Testis (tissue), 3 donors: ENCODE measurements around the gene TNS3. TPM values are rescaled to one million over a fixed set of nuclear protein-coding genes. Genes with fewer than 3 reads are reported as not detected.

Experiments used
- DNase-seq: peaks from one replicate; pipeline ENCODE4 v3.0.0-alpha.2; 2019
- H3K27ac ChIP-seq, 2 donors: fragments of 200-600 bp; sonication (generic); one replicate each; pipeline ENCODE4 v1.5.1; 2019
- H3K27me3 ChIP-seq: fragments of 200-600 bp; sonication (generic); one replicate; pipeline ENCODE4 v1.5.1; 2019
- H3K36me3 ChIP-seq: fragments of 200-600 bp; sonication (generic); one replicate; pipeline ENCODE4 v1.5.1; 2017; ENCODE audit warnings: low read depth; ENCODE audit errors: missing control alignments
- H3K4me1 ChIP-seq: fragments of 200-600 bp; sonication (generic); one replicate; pipeline ENCODE4 v1.5.1; 2019
- H3K4me3 ChIP-seq, 2 donors: fragments of 200-600 bp; sonication (generic); one replicate each; pipeline ENCODE4 v1.5.1; 2017 to 2019
- H3K9me3 ChIP-seq: fragments of 200-600 bp; sonication (generic); one replicate; pipeline ENCODE4 v1.5.1; 2017
- POLR2A ChIP-seq: fragments of 450-650 bp; IDR thresholded peaks from one replicate; pipeline ENCODE4 v1.6.1; 2017; ENCODE audit warnings: antibody characterized with exemption, mild to moderate bottlenecking, moderate library complexity
- WGBS, 2 donors: methylation state at CpG; one replicate each; pipeline ENCODE4 v1.1.5; 2018; 5-methylcytosine and 5-hydroxymethylcytosine counted together
- intact Hi-C: fragments of 100-400 bp; cut with DNase I; formaldehyde crosslinking; loops from one replicate; pipeline ENCODE4 v1.15.1; 2023; ENCODE audit warnings: low total_unique reads
- polyA plus RNA-seq: library from polyadenylated mRNA; stranded (reverse); fragments of 350-450 nt; fragmentation: Illumina TruSeq; extraction: RNeasy Lipid Tissue Mini Kit (QIAGEN cat#74804); gene quantifications from one replicate; pipeline ENCODE4 v1.2.3, GENCODE V29; 2014; ENCODE audit warnings: low read depth, low replicate concordance; ENCODE audit not compliant: insufficient read depth
- total RNA-seq, 2 donors: library from RNA; depleted of rRNA; stranded (reverse); fragments of >200 nt; gene quantifications; one replicate each; pipeline ENCODE4 v1.2.3, GENCODE V29; 2016
- TF ChIP-seq, protein P1 (sequence below), 3 experiments: fragments of 450-650 bp in 2 of 3; fragments of 200-600 bp in 1 of 3; sonication (generic) in 1 of 3; IDR thresholded peaks; one replicate each; pipeline ENCODE4 v1.5.1; 2016 to 2019; ENCODE audit warnings: antibody characterized with exemption in 3 of 3, mild to moderate bottlenecking in 2 of 3, moderate library complexity in 1 of 3

Gene TNS3
- total and polyA plus RNA-seq, 3 donors from 2014 or later: 28.5 to 93.5 (median 60.0) TPM

DNA sequence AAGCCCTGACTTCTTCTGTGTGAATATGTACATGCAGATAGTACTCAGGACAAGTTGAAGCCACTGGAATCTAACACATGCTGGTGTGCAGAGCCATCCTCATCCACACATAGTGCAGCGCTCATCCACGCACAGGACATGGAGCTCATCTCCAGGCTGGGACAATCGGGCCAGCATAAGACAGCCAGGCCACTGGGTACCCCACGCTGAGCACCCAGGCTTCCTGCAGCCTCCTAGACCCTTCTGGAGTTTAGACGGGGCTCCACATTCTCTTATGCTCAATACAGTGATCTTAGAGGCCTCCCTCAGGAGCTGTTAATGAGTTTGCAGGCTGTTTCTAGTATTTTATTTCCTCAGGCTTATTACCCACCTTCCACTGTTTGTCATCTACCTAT lies 238.9 kb downstream of the TNS3 start:
- Histone ChIP-seq H3K4me1 (no peaks in the 10 kb centered on the region), H3K27me3 (no peaks in the 10 kb centered on the region), H3K36me3 (no peaks in the 10 kb centered on the region), H3K27ac (no peak overlapping the region), H3K9me3 (no peaks in the 10 kb centered on the region), H3K4me3 (no peak overlapping the region)
- no peak for DNase-seq
- TF ChIP-seq, protein P1, sequence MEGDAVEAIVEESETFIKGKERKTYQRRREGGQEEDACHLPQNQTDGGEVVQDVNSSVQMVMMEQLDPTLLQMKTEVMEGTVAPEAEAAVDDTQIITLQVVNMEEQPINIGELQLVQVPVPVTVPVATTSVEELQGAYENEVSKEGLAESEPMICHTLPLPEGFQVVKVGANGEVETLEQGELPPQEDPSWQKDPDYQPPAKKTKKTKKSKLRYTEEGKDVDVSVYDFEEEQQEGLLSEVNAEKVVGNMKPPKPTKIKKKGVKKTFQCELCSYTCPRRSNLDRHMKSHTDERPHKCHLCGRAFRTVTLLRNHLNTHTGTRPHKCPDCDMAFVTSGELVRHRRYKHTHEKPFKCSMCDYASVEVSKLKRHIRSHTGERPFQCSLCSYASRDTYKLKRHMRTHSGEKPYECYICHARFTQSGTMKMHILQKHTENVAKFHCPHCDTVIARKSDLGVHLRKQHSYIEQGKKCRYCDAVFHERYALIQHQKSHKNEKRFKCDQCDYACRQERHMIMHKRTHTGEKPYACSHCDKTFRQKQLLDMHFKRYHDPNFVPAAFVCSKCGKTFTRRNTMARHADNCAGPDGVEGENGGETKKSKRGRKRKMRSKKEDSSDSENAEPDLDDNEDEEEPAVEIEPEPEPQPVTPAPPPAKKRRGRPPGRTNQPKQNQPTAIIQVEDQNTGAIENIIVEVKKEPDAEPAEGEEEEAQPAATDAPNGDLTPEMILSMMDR (IDR thresholded peaks at IDR 0.05): no peak
- no peak for TF ChIP-seq POLR2A
- intact Hi-C loops: no loop called here
- 94 to 95% methylated on average over 5 of the region's 5 CpGs for WGBS, 2 donors

DNA sequence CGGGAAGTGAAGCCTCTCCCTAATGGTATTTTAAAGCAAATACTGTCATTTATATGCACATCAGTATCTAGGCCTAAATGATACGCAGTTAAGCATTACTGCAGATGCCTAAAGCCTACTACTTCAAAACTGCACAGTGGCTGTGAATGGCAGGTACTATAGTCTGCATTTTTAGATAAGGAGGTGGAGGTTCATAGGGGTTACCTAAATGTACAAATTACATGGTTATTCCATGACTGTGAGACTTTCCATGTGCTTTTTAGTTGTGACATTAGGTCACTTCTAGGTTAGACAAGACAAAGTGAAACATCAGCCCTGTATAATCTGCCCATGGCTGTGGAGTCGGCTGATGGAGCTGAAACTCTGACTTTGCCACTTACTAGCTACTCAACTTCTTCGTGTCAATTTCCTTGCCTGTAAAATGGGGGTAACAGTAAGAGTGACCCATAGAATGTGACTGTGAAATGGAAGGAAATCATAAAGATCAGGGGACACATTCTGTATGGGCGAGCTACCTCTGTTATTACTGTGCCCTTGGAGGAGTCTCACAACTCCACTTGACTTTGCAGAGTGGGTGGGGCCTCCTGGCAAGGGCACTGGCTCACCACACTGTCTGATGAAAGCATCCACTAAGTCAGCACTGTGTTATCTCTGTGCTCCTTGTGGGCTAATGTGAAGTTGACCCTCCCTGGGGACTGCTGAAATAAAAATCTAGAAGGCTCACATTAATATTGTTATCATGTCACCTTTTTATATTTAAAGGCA lies 239.4 kb downstream of the TNS3 start:
- intact Hi-C loops: no loop called here
- H3K4me3 ChIP-seq: no peak overlapping the region
- no peaks in the 10 kb centered on the region for H3K27me3 ChIP-seq
- no peak for DNase-seq
- H3K9me3 ChIP-seq: no peaks in the 10 kb centered on the region
- H3K36me3 ChIP-seq: no peaks in the 10 kb centered on the region
- TF ChIP-seq, protein P1 (IDR thresholded peaks at IDR 0.05): no peak
- no peak for TF ChIP-seq POLR2A
- no peak overlapping the region for H3K27ac ChIP-seq
- WGBS, 2 donors: 89 to 96% methylated on average over 5 of the region's 5 CpGs
- H3K4me1 ChIP-seq: no peaks in the 10 kb centered on the region

DNA sequence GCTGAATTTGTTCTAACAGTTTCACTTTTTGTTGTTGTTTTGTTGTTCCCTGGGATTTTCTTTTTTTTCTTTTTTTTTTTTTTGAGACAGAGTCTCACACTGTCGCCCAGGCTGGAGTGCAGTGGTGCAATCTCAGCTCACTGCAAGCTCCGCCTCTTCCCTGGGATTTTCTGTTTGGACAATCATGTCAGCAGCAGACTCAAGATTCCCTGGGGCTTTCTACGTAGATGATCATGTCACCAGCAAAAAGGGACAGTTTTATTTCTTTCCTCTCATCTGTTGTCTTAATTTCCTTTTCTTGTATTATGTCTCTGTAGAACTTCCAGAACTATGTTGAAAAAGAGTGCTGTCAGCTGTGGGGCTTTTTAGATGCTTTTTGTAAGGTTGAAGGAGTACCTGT lies 241.4 kb downstream of the TNS3 start:
- intact Hi-C loops: no loop called here
- 93 to 98% methylated on average over 3 of the region's 3 CpGs for WGBS, 2 donors
- Histone ChIP-seq H3K36me3 (no peaks in the 10 kb centered on the region), H3K4me3 (no peak overlapping the region), H3K4me1 (no peaks in the 10 kb centered on the region), H3K9me3 (no peaks in the 10 kb centered on the region), H3K27ac (no peak overlapping the region), H3K27me3 (no peaks in the 10 kb centered on the region)
- no peak for DNase-seq
- TF ChIP-seq POLR2A: no peak
- TF ChIP-seq, protein P1 (IDR thresholded peaks at IDR 0.05): no peak

DNA sequence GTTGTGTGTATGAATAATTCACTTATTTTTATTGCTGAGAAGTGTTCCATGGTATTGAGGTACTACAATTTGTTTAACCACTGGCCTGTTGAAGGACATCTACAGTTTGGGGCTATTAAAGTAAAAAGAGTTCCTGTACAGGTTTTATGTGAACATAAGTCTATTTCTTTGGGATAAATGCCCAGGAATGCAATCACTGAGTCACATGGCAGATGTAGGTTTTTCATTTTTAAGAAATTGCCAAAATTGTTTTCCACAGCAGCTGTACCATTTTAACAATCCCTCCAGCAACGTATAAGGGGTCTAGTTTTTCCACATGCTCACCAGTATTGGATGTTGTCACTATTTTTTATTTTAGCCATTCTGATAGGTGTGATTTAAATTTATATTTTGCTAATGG lies 243.9 kb downstream of the TNS3 start:
- WGBS, 2 donors: 85 to 86% methylated on average over 1 of the region's 1 CpG
- Histone ChIP-seq H3K4me1 (no peaks in the 10 kb centered on the region), H3K27me3 (no peaks in the 10 kb centered on the region), H3K36me3 (no peaks in the 10 kb centered on the region), H3K4me3 (no peak overlapping the region), H3K9me3 (no peaks in the 10 kb centered on the region), H3K27ac (no peak overlapping the region)
- intact Hi-C loops: no loop called here
- DNase-seq: no peak
- TF ChIP-seq POLR2A: no peak
- TF ChIP-seq, protein P1 (IDR thresholded peaks at IDR 0.05): no peak

DNA sequence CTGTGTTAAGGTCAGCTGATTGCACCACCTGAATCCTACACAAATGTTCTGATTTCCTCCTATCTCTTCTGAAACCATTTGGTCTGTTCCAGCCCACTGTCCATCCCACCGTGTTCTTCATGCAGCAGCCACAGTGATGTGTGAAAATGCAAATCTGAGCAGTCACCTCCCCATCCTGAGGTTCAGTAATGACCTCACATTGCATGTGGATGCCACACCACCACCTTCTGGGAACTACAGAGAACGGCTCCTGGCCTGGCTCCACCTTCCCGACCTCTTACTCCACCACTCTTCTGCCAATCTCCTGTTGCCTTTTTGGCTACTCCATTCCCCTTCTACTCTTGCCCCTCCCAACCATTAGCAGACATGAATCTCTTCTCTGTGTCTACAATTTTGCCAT lies 244.4 kb downstream of the TNS3 start:
- H3K27me3 ChIP-seq: no peaks in the 10 kb centered on the region
- intact Hi-C loops: no loop called here
- 70 to 74% methylated on average over 3 of the region's 3 CpGs for WGBS, 2 donors
- DNase-seq: no peak
- no peak overlapping the region for H3K4me3 ChIP-seq
- H3K4me1 ChIP-seq: no peaks in the 10 kb centered on the region
- no peaks in the 10 kb centered on the region for H3K9me3 ChIP-seq
- no peak overlapping the region for H3K27ac ChIP-seq
- no peak for TF ChIP-seq POLR2A
- TF ChIP-seq, protein P1 (IDR thresholded peaks at IDR 0.05): no peak
- no peaks in the 10 kb centered on the region for H3K36me3 ChIP-seq
